H9 (cell line): ENCODE measurements around the gene SHANK1. TPM values are rescaled to one million over a fixed set of nuclear protein-coding genes. Genes with fewer than 3 reads are reported as not detected.
"Not testable (repeated sequence)": the region's sequence is repeated elsewhere in the genome, so short reads cannot be mapped to it uniquely, and the experiment has no call there.

Source experiments
- DNase-seq: peaks from one replicate; pipeline ENCODE4 v3.0.0-alpha.2; 2017
- H2AFZ ChIP-seq: one replicate; pipeline ENCODE4 v1.6.1; 2013; ENCODE audit warnings: mild to moderate bottlenecking, low read length, control low read depth, moderate library complexity
- H2AK5ac ChIP-seq: 2 replicates; pipeline ENCODE4 v1.6.1; 2013; ENCODE audit warnings: low read length, control low read depth, mixed read lengths; ENCODE audit not compliant: insufficient read length
- H2BK120ac ChIP-seq: one replicate; pipeline ENCODE4 v1.6.1; 2013; ENCODE audit warnings: low read depth, mild to moderate bottlenecking, low read length, control low read depth, inconsistent platforms; ENCODE audit not compliant: poor library complexity, severe bottlenecking
- H2BK12ac ChIP-seq: 2 replicates; pipeline ENCODE4 v1.6.1; 2013; ENCODE audit warnings: low read length, control low read depth, mixed read lengths, low read depth; ENCODE audit not compliant: insufficient read length
- H2BK15ac ChIP-seq: 2 replicates; pipeline ENCODE4 v1.6.1; 2013; ENCODE audit warnings: low read depth, low read length, control low read depth
- H2BK20ac ChIP-seq: one replicate; pipeline ENCODE4 v1.6.1; 2013; ENCODE audit warnings: low read depth, mild to moderate bottlenecking, low read length, control low read depth, inconsistent platforms; ENCODE audit not compliant: poor library complexity, severe bottlenecking
- H2BK5ac ChIP-seq: 2 replicates; pipeline ENCODE4 v1.6.1; 2013; ENCODE audit warnings: low read length, control low read depth, mixed read lengths; ENCODE audit not compliant: insufficient read length
- H3K14ac ChIP-seq: 2 replicates; pipeline ENCODE4 v1.6.1; 2013; ENCODE audit warnings: low read length, control low read depth; ENCODE audit not compliant: insufficient read depth
- H3K18ac ChIP-seq: 2 replicates; pipeline ENCODE4 v1.6.1; 2013; ENCODE audit warnings: low read depth, mild to moderate bottlenecking, mixed read lengths, low read length, control low read depth; ENCODE audit not compliant: insufficient read length
- H3K23ac ChIP-seq: 2 replicates; pipeline ENCODE4 v1.6.1; 2013; ENCODE audit warnings: low read length, control low read depth, mixed read lengths, low read depth; ENCODE audit not compliant: insufficient read length
- H3K23me2 ChIP-seq: 2 replicates; pipeline ENCODE4 v1.6.1; 2013; ENCODE audit warnings: low read depth, mild to moderate bottlenecking, mixed read lengths, low read length, control low read depth; ENCODE audit not compliant: insufficient read length, poor library complexity, severe bottlenecking
- H3K27ac ChIP-seq: 2 replicates; pipeline ENCODE4 v1.5.1; 2013; ENCODE audit warnings: low read length, control low read depth, mixed read lengths, low read depth; ENCODE audit not compliant: insufficient read length
- H3K27me3 ChIP-seq: 2 replicates; pipeline ENCODE4 v1.6.1; 2013; ENCODE audit warnings: low read length, control low read depth, inconsistent platforms; ENCODE audit not compliant: insufficient read depth
- H3K4ac ChIP-seq: 2 replicates; pipeline ENCODE4 v1.6.1; 2013; ENCODE audit warnings: low read depth, mild to moderate bottlenecking, control low read depth, inconsistent platforms, low read length, moderate library complexity
- H3K4me1 ChIP-seq: 2 replicates; pipeline ENCODE4 v1.6.1; 2013; ENCODE audit warnings: low read length, control low read depth, inconsistent platforms; ENCODE audit not compliant: insufficient read depth
- H3K4me2 ChIP-seq: 2 replicates; pipeline ENCODE4 v1.6.1; 2013; ENCODE audit warnings: low read length, control low read depth, mixed read lengths; ENCODE audit not compliant: insufficient read length, insufficient read depth
- H3K56ac ChIP-seq: 2 replicates; pipeline ENCODE4 v1.6.1; 2013; ENCODE audit warnings: low read depth, mild to moderate bottlenecking, mixed read lengths, low read length, control low read depth; ENCODE audit not compliant: insufficient read length
- H3K79me1 ChIP-seq: 2 replicates; pipeline ENCODE4 v1.6.1; 2013; ENCODE audit warnings: low read depth, mild to moderate bottlenecking, moderate library complexity, low read length, control low read depth, inconsistent platforms; ENCODE audit not compliant: insufficient read depth, poor library complexity, severe bottlenecking
- H3K79me2 ChIP-seq: 2 replicates; pipeline ENCODE4 v1.6.1; 2013; ENCODE audit warnings: low read length, control low read depth, inconsistent platforms; ENCODE audit not compliant: insufficient read depth
- H3K9ac ChIP-seq: 2 replicates; pipeline ENCODE4 v1.6.1; 2013; ENCODE audit warnings: low read length, control low read depth, mixed read lengths; ENCODE audit not compliant: insufficient read length; ENCODE audit errors: extremely low read depth
- H3K9me3 ChIP-seq: one replicate; pipeline ENCODE4 v1.6.1; 2013; ENCODE audit warnings: low read depth, low read length, inconsistent platforms; ENCODE audit not compliant: control insufficient read depth
- H3T11ph ChIP-seq: one replicate; pipeline ENCODE4 v1.6.1; 2013; ENCODE audit warnings: mild to moderate bottlenecking, low read length, control low read depth, inconsistent platforms
- H4K20me1 ChIP-seq: one replicate; pipeline ENCODE4 v1.6.1; 2013; ENCODE audit not compliant: control insufficient read depth, insufficient read length, insufficient read depth
- H4K5ac ChIP-seq: 2 replicates; pipeline ENCODE4 v1.6.1; 2013; ENCODE audit warnings: low read depth, mild to moderate bottlenecking, mixed read lengths, low read length, control low read depth; ENCODE audit not compliant: insufficient read length
- H4K8ac ChIP-seq: replicated peaks from 2 replicates; pipeline ENCODE4 v1.6.1; 2013; ENCODE audit warnings: low read length, control low read depth, mixed read lengths, low read depth; ENCODE audit not compliant: insufficient read length
- H4K91ac ChIP-seq: 2 replicates; pipeline ENCODE4 v1.6.1; 2013; ENCODE audit warnings: low read depth, mild to moderate bottlenecking, moderate library complexity, mixed read lengths, low read length, control low read depth; ENCODE audit not compliant: insufficient read length
- H3K27ac Mint-ChIP-seq, 3 experiments: 2 replicates in 2 of 3; 3 replicates in 1 of 3; pipeline ENCODE4 v1.8.0; 2020 to 2021; ENCODE audit warnings: mixed read lengths in 3 of 3, mild to moderate bottlenecking in 1 of 3, moderate library complexity in 1 of 3
- H3K27me3 Mint-ChIP-seq: 2 replicates; pipeline ENCODE4 v1.8.0; 2021; ENCODE audit warnings: low read depth, mild to moderate bottlenecking, moderate library complexity, mixed read lengths
- H3K36me3 Mint-ChIP-seq, 3 experiments: 2 replicates in 2 of 3; 3 replicates in 1 of 3; pipeline ENCODE4 v1.8.0; 2020 to 2021; ENCODE audit warnings: low read depth in 3 of 3, mixed read lengths in 3 of 3; ENCODE audit not compliant: insufficient read depth in 1 of 3
- H3K4me1 Mint-ChIP-seq, 2 experiments: 2 replicates each; pipeline ENCODE4 v1.8.0; 2020; ENCODE audit warnings: mixed read lengths in 2 of 2
- H3K4me3 Mint-ChIP-seq, 2 experiments: 2 replicates in 1 of 2; 3 replicates in 1 of 2; pipeline ENCODE4 v1.8.0; 2020 to 2021; ENCODE audit warnings: mild to moderate bottlenecking in 2 of 2, mixed read lengths in 2 of 2, moderate library complexity in 1 of 2
- H3K9me3 Mint-ChIP-seq, 2 experiments: 2 replicates in 1 of 2; 3 replicates in 1 of 2; pipeline ENCODE4 v1.8.0; 2020; ENCODE audit warnings: mild to moderate bottlenecking in 2 of 2, mixed read lengths in 2 of 2, moderate library complexity in 1 of 2
- WGBS: extraction: QIAGEN DNeasy Blood & Tissue Kit; methylation state at CpG from one replicate; pipeline ENCODE4 v1.1.7; 2013; ENCODE audit warnings: missing lambda C conversion rate, low lambda C conversion rate, mixed read lengths; ENCODE audit not compliant: insufficient read length; ENCODE audit errors: extremely low coverage; 5-methylcytosine and 5-hydroxymethylcytosine counted together
- total RNA-seq: library from RNA; stranded (reverse); gene quantifications from 2 replicates; pipeline ENCODE4 v1.2.1, GENCODE V29; 2021

The SHANK1 gene
- total RNA-seq, 1 experiment from 2014 or later = 1.7 TPM

DNA sequence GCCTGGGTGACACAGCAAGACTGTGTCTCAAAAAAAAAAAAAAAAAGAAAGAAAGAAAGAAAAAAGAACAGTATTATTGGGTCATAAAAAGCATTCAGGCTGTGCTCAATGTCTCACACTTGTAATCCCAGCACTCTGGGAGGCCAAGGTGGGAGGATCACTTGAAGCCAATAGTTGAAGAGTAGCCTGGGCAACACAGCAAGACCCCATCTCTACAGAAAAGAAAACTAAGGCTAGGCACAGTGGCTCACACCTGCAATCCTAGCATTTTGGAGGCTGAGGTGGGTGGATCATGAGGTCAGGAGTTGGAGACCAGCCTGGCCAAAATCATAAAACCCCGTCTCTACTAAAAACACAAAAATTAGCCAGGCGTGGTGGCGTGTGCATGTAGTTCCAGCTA lies 38.0 kb upstream of the SHANK1 start:
- H3K9ac ChIP-seq, H3K14ac ChIP-seq, H3K79me2 ChIP-seq, H4K5ac ChIP-seq, H3K4me1 Mint-ChIP-seq, H2BK5ac ChIP-seq, H2BK120ac ChIP-seq, H3K23ac ChIP-seq, H3K36me3 Mint-ChIP-seq, H4K91ac ChIP-seq, H3K9me3 Mint-ChIP-seq, H3K4me3 Mint-ChIP-seq, H3K79me1 ChIP-seq, H3K27ac ChIP-seq, H3K9me3 ChIP-seq, H3K23me2 ChIP-seq, H2BK20ac ChIP-seq, H3K27me3 ChIP-seq, H2BK15ac ChIP-seq, DNase-seq, H3K4me2 ChIP-seq, H3K27ac Mint-ChIP-seq, H4K8ac ChIP-seq, H3K4me1 ChIP-seq, H4K20me1 ChIP-seq, H3K56ac ChIP-seq, H3K18ac ChIP-seq, H3T11ph ChIP-seq, H2AK5ac ChIP-seq, H2AFZ ChIP-seq, H2BK12ac ChIP-seq, H3K4ac ChIP-seq: not testable (repeated sequence)
- WGBS = no CpG with 5 or more reads among the region's 3 CpGs
- peaks cover 55% of the 10 kb centered on the region for H3K27me3 Mint-ChIP-seq

- H2AK5ac ChIP-seq, H2BK20ac ChIP-seq, H2BK5ac ChIP-seq, H3K4me1 ChIP-seq, H3K4me1 Mint-ChIP-seq, H3K56ac ChIP-seq, H3K4ac ChIP-seq, H3K4me3 Mint-ChIP-seq, H3K23me2 ChIP-seq, H3K79me1 ChIP-seq, H3K9me3 Mint-ChIP-seq, H3K23ac ChIP-seq, H4K5ac ChIP-seq, H3K18ac ChIP-seq, H3K4me2 ChIP-seq, H4K8ac ChIP-seq, H3K27ac ChIP-seq, H3K9me3 ChIP-seq, H3K36me3 Mint-ChIP-seq, H3K79me2 ChIP-seq, H2AFZ ChIP-seq, H4K91ac ChIP-seq, H3T11ph ChIP-seq, DNase-seq, H3K9ac ChIP-seq, H2BK15ac ChIP-seq, H3K27ac Mint-ChIP-seq, H2BK120ac ChIP-seq, H3K14ac ChIP-seq, H2BK12ac ChIP-seq, H4K20me1 ChIP-seq, H3K27me3 ChIP-seq: not testable (repeated sequence)
- WGBS = no CpG with 5 or more reads among the region's 8 CpGs
- peaks cover 55% of the 10 kb centered on the region for H3K27me3 Mint-ChIP-seq
Observed at GRCh38 chr19:50756244-50756643, 36.6 kb upstream of the SHANK1 start.
